Measurements from ENCODE around the gene PNMA6A.
"Not testable (repeated sequence)": the region's sequence is repeated elsewhere in the genome, so short reads cannot be mapped to it uniquely, and the experiment has no call there.

Gene PNMA6A

GRCh38 chrX:153064061-153064460 is 8.2 kb upstream of the PNMA6A start:
- no peaks in the 10 kb centered on the region for H3K4me1 Mint-ChIP-seq
- H3K27me3 Mint-ChIP-seq: no peaks in the 10 kb centered on the region
- no peak for ATAC-seq
- H3K27ac Mint-ChIP-seq: no peak overlapping the region
- H3K4me3 Mint-ChIP-seq: no peak overlapping the region
- no peaks in the 10 kb centered on the region for H3K9me3 Mint-ChIP-seq
- no peaks in the 10 kb centered on the region for H3K36me3 Mint-ChIP-seq

GRCh38 chrX:153065389-153065788 is 6.9 kb upstream of the PNMA6A start:
- Mint-ChIP-seq H3K4me3 (no peak overlapping the region), H3K36me3 (no peaks in the 10 kb centered on the region), H3K27me3 (no peaks in the 10 kb centered on the region), H3K9me3 (no peaks in the 10 kb centered on the region), H3K4me1 (no peaks in the 10 kb centered on the region), H3K27ac (no peak overlapping the region)
- no peak for ATAC-seq

- H3K27me3 Mint-ChIP-seq, H3K4me1 Mint-ChIP-seq, H3K36me3 Mint-ChIP-seq, H3K27ac Mint-ChIP-seq, H3K9me3 Mint-ChIP-seq, H3K4me3 Mint-ChIP-seq, ATAC-seq: not testable (repeated sequence)
These were observed 5.9 kb upstream of the PNMA6A start for GRCh38 chrX:153066402-153066801.

- H3K27me3 Mint-ChIP-seq: not testable (repeated sequence)
These were observed 1.1 kb downstream of the PNMA6A start for GRCh38 chrX:153073331-153073730.

GRCh38 chrX:153074262-153074899 is 2.1 kb downstream of the PNMA6A start:
- Mint-ChIP-seq H3K9me3 (no peaks in the 10 kb centered on the region), H3K36me3 (no peaks in the 10 kb centered on the region)

More at GRCh38 chrX:153073331-153073730, 1.1 kb downstream of the PNMA6A start:
- H3K9me3 Mint-ChIP-seq, H3K36me3 Mint-ChIP-seq, H3K4me3 Mint-ChIP-seq, ATAC-seq, H3K4me1 Mint-ChIP-seq, H3K27ac Mint-ChIP-seq: not testable (repeated sequence)

GRCh38 chrX:153074935-153075334 is 2.7 kb downstream of the PNMA6A start:
- Mint-ChIP-seq H3K4me1 (no peaks in the 10 kb centered on the region), H3K36me3 (no peaks in the 10 kb centered on the region), H3K27ac (no peak overlapping the region), H3K9me3 (no peaks in the 10 kb centered on the region), H3K4me3 (no peak overlapping the region), H3K27me3 (no peaks in the 10 kb centered on the region)
- no peak for ATAC-seq

More at GRCh38 chrX:153074262-153074899, 2.1 kb downstream of the PNMA6A start:
- Mint-ChIP-seq H3K27ac (no peak overlapping the region), H3K27me3 (no peaks in the 10 kb centered on the region), H3K4me3 (no peak overlapping the region), H3K4me1 (no peaks in the 10 kb centered on the region)
- no peak for ATAC-seq

- H3K27ac Mint-ChIP-seq: no peak overlapping the region
- no peak overlapping the region for H3K4me3 Mint-ChIP-seq
- no peaks in the 10 kb centered on the region for H3K36me3 Mint-ChIP-seq
- H3K4me1 Mint-ChIP-seq: no peaks in the 10 kb centered on the region
- no peaks in the 10 kb centered on the region for H3K27me3 Mint-ChIP-seq
- no peaks in the 10 kb centered on the region for H3K9me3 Mint-ChIP-seq
- ATAC-seq: no peak
These were observed 3.1 kb downstream of the PNMA6A start for GRCh38 chrX:153075366-153075765.

GRCh38 chrX:153077437-153078135 is 5.3 kb downstream of the PNMA6A start:
- ATAC-seq: peak; percentile 57
- not testable (repeated sequence) for H3K36me3 Mint-ChIP-seq, H3K4me3 Mint-ChIP-seq, H3K27me3 Mint-ChIP-seq, H3K4me1 Mint-ChIP-seq, H3K9me3 Mint-ChIP-seq, H3K27ac Mint-ChIP-seq

GRCh38 chrX:153083238-153083923 is 11.1 kb downstream of the PNMA6A start:
- H3K27me3 Mint-ChIP-seq, ATAC-seq, H3K4me1 Mint-ChIP-seq, H3K36me3 Mint-ChIP-seq, H3K27ac Mint-ChIP-seq, H3K4me3 Mint-ChIP-seq, H3K9me3 Mint-ChIP-seq: not testable (repeated sequence)

GRCh38 chrX:153102418-153102817 is 30.2 kb downstream of the PNMA6A start:
- Mint-ChIP-seq H3K4me3 (no peak overlapping the region), H3K27ac (no peak overlapping the region), H3K9me3 (peaks cover 6% of the 10 kb centered on the region), H3K36me3 (no peaks in the 10 kb centered on the region), H3K27me3 (no peaks in the 10 kb centered on the region), H3K4me1 (peaks cover 7% of the 10 kb centered on the region)
- no peak for ATAC-seq

- H3K9me3 Mint-ChIP-seq, H3K4me3 Mint-ChIP-seq, H3K27me3 Mint-ChIP-seq, H3K27ac Mint-ChIP-seq, ATAC-seq, H3K4me1 Mint-ChIP-seq, H3K36me3 Mint-ChIP-seq: not testable (repeated sequence)
These were observed 32.7 kb downstream of the PNMA6A start for GRCh38 chrX:153104959-153105358.

- H3K4me3 Mint-ChIP-seq, H3K4me1 Mint-ChIP-seq, H3K36me3 Mint-ChIP-seq, H3K27ac Mint-ChIP-seq, H3K9me3 Mint-ChIP-seq, H3K27me3 Mint-ChIP-seq: not testable (repeated sequence)
- peak; percentile 12 for ATAC-seq
These were observed 34.0 kb downstream of the PNMA6A start for GRCh38 chrX:153106092-153106801.

GRCh38 chrX:153110735-153111134 is 38.5 kb downstream of the PNMA6A start:
- H3K9me3 Mint-ChIP-seq, ATAC-seq, H3K36me3 Mint-ChIP-seq, H3K4me3 Mint-ChIP-seq, H3K4me1 Mint-ChIP-seq, H3K27ac Mint-ChIP-seq, H3K27me3 Mint-ChIP-seq: not testable (repeated sequence)

GRCh38 chrX:153113851-153114250 is 41.6 kb downstream of the PNMA6A start:
- not testable (repeated sequence) for H3K4me1 Mint-ChIP-seq, H3K27me3 Mint-ChIP-seq, H3K4me3 Mint-ChIP-seq, H3K9me3 Mint-ChIP-seq, H3K27ac Mint-ChIP-seq, H3K36me3 Mint-ChIP-seq, ATAC-seq

- not testable (repeated sequence) for H3K36me3 Mint-ChIP-seq, H3K4me1 Mint-ChIP-seq, H3K27ac Mint-ChIP-seq
These were observed 45.5 kb downstream of the PNMA6A start for GRCh38 chrX:153117754-153118153.

More at GRCh38 chrX:153117754-153118153, 45.5 kb downstream of the PNMA6A start:
- ATAC-seq, H3K9me3 Mint-ChIP-seq, H3K4me3 Mint-ChIP-seq, H3K27me3 Mint-ChIP-seq: not testable (repeated sequence)
